Gastroesophageal sphincter (tissue), 3 donors: ENCODE results near the gene LYPD1.

ENCODE experiments used
- CTCF ChIP-seq, 4 experiments: fragments of 200-600 bp in 2 of 4; fragments of 450-650 bp in 2 of 4; sonication (generic) in 1 of 4; IDR thresholded peaks; one replicate each; pipeline ENCODE4 v1.5.1; 2017 to 2019; ENCODE audit warnings: antibody characterized with exemption in 4 of 4, mild to moderate bottlenecking in 2 of 4, moderate library complexity in 2 of 4
- EP300 ChIP-seq: sonication (generic); formaldehyde crosslinking; IDR thresholded peaks from one replicate; pipeline ENCODE4 v1.6.1; 2017; ENCODE audit warnings: antibody characterized with exemption, mild to moderate bottlenecking
- POLR2A ChIP-seq, 2 donors: fragments of 450-650 bp; IDR thresholded peaks; one replicate each; pipeline ENCODE4 v1.6.1; 2017; ENCODE audit warnings: antibody characterized with exemption in 2 of 2, mild to moderate bottlenecking in 2 of 2, moderate library complexity in 1 of 2

GRCh38 chr2:132680544-132680943, 10.5 kb upstream of the LYPD1 start:
- no peak for TF ChIP-seq CTCF (IDR thresholded peaks at IDR 0.05)
- TF ChIP-seq POLR2A (IDR thresholded peaks at IDR 0.05) = no peak
- no peak for TF ChIP-seq EP300
